H1 (cell line): Measurements from ENCODE around the gene KCTD16. TPM values are rescaled to one million over a fixed set of nuclear protein-coding genes. Genes with fewer than 3 reads are reported as not detected.

Experiments
- CEBPB ChIP-seq: IDR thresholded peaks from 2 replicates; pipeline ENCODE4 v1.6.1; 2012; ENCODE audit warnings: low read depth, low read length
- EGR1 ChIP-seq: IDR thresholded peaks from 2 replicates; pipeline ENCODE4 v1.6.1; 2011; ENCODE audit warnings: low read depth, low read length, borderline replicate concordance
- HDAC2 ChIP-seq, 2 experiments: fragments of 300-600 bp in 1 of 2; sonication (generic) in 1 of 2; IDR thresholded peaks; 2 replicates each; pipeline ENCODE4 v1.6.1; 2011 to 2012; ENCODE audit warnings: low read depth in 2 of 2, low read length in 2 of 2, mild to moderate bottlenecking in 2 of 2, moderate library complexity in 2 of 2, borderline replicate concordance in 1 of 2, inconsistent platforms in 1 of 2
- HDAC6 ChIP-seq: IDR thresholded peaks from one replicate; pipeline ENCODE4 v1.7.1; 2012; ENCODE audit warnings: low read depth, mild to moderate bottlenecking, inconsistent platforms, low read length, moderate library complexity
- KDM5A ChIP-seq: fragments of 200-600 bp; IDR thresholded peaks from 2 replicates; pipeline ENCODE4 v1.7.1; 2012; ENCODE audit warnings: mild to moderate bottlenecking, low read length, inconsistent platforms, mixed read lengths
- polyA plus RNA-seq, 7 experiments: library from polyadenylated mRNA; depleted of rRNA in 3 of 7; stranded (reverse) in 5 of 7; unstranded in 2 of 7; fragments of >200 nt in 5 of 7; fragments of 200-250 nt in 2 of 7; gene quantifications; 1 replicate in 5 of 7; 2 replicates in 1 of 7; 4 replicates in 1 of 7; pipeline versions ENCODE4 v1.2.1 to v1.2.3, GENCODE V29; 2011 to 2013; ENCODE audit warnings: missing spikeins in 2 of 7, mixed read lengths in 2 of 7
- total RNA-seq: library from RNA; stranded (reverse); fragmentation: NEBNext Ultra II Directional; extraction: Animal tissue kit (Norgen Biotek cat#: 25700); gene quantifications from 2 replicates; pipeline ENCODE4 v1.2.1, GENCODE V29; 2021
- TF ChIP-seq, protein P1 (sequence below): IDR thresholded peaks from 2 replicates; pipeline ENCODE4 v1.6.1; 2011; ENCODE audit warnings: low read length, improper control_type of control experiment
- TF ChIP-seq, protein P2 (sequence below): IDR thresholded peaks from 2 replicates; pipeline ENCODE4 v1.6.1; 2012; ENCODE audit warnings: low read length, inconsistent platforms
- TF ChIP-seq, protein P3 (sequence below): IDR thresholded peaks from 2 replicates; pipeline ENCODE4 v1.6.1; 2011; ENCODE audit warnings: low read depth, mild to moderate bottlenecking, low read length; ENCODE audit not compliant: insufficient read depth

Gene KCTD16
- total and polyA plus RNA-seq, 2 of the 8 experiments (the other 6 are each of a cell fraction or from before 2014, with no cell fraction given): 0.03 to 0.24 TPM

DNA sequence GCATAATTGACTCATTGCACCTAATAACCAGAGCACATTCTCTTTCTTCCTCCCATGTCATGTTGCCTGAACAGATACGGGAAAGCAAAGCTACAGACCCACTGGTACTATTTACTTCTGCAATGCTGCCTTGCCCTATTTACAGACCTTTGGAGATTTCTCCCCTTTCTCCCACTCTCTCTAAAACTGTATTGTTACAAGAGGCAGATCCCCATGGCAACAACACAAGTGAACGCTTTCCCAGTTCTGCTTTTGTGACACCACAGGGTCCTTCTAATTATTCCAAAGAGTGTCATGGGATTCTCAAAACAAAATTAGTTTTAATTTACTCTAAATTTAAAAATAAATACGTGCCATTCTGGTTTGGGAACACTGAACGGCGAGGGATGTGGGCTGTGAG, 104.7 kb downstream of the KCTD16 start (continued):
- TF ChIP-seq HDAC2 (IDR thresholded peaks at IDR 0.05; ENCODE audit: borderline replicate concordance in 1 of 2, low read depth in 2 of 2, low read length in 2 of 2): no peak
- no peak for TF ChIP-seq EGR1
- TF ChIP-seq KDM5A: no peak
- no peak for TF ChIP-seq CEBPB
- TF ChIP-seq, protein P1, sequence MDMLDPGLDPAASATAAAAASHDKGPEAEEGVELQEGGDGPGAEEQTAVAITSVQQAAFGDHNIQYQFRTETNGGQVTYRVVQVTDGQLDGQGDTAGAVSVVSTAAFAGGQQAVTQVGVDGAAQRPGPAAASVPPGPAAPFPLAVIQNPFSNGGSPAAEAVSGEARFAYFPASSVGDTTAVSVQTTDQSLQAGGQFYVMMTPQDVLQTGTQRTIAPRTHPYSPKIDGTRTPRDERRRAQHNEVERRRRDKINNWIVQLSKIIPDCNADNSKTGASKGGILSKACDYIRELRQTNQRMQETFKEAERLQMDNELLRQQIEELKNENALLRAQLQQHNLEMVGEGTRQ: no peak
- no peak for TF ChIP-seq HDAC6
- TF ChIP-seq, protein P2, sequence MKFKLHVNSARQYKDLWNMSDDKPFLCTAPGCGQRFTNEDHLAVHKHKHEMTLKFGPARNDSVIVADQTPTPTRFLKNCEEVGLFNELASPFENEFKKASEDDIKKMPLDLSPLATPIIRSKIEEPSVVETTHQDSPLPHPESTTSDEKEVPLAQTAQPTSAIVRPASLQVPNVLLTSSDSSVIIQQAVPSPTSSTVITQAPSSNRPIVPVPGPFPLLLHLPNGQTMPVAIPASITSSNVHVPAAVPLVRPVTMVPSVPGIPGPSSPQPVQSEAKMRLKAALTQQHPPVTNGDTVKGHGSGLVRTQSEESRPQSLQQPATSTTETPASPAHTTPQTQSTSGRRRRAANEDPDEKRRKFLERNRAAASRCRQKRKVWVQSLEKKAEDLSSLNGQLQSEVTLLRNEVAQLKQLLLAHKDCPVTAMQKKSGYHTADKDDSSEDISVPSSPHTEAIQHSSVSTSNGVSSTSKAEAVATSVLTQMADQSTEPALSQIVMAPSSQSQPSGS: no peak
- TF ChIP-seq, protein P3, sequence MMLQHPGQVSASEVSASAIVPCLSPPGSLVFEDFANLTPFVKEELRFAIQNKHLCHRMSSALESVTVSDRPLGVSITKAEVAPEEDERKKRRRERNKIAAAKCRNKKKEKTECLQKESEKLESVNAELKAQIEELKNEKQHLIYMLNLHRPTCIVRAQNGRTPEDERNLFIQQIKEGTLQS: no peak
